WTC11 (cell line): ENCODE results near the gene EHD3. TPM values are rescaled to one million over a fixed set of nuclear protein-coding genes. Genes with fewer than 3 reads are reported as not detected.

ENCODE experiments used
- ATAC-seq: fragments of 200-7000 bp; cut with Tn5 transposase; 2 replicates; pipeline ENCODE4 v1.10.0; 2021; ENCODE audit warnings: mild to moderate bottlenecking, moderate library complexity
- CTCF ChIA-PET: fragments of 300-600 bp; sonication (Branson Sonifier 250); formaldehyde crosslinking; loops from one replicate; lab custom pipeline; 2021; ENCODE audit warnings: antibody characterized with exemption; lab: Charles Lee
- POLR2A ChIA-PET: fragments of 350-600 bp; sonication (Branson Sonifier 250); formaldehyde crosslinking; loops from one replicate; lab custom pipeline; 2021; ENCODE audit warnings: antibody characterized with exemption; lab: Charles Lee
- DNase-seq: peaks from one replicate; pipeline ENCODE4 v3.0.0; 2021; ENCODE audit warnings: low spot score
- H3K27ac Mint-ChIP-seq: 2 replicates; pipeline ENCODE4 v1.8.0; 2021; ENCODE audit warnings: mixed read lengths
- H3K27me3 Mint-ChIP-seq: 2 replicates; pipeline ENCODE4 v1.8.0; 2021; ENCODE audit warnings: low read depth, mild to moderate bottlenecking, moderate library complexity, mixed read lengths
- H3K36me3 Mint-ChIP-seq: 2 replicates; pipeline ENCODE4 v1.8.0; 2021; ENCODE audit warnings: mixed read lengths
- H3K4me1 Mint-ChIP-seq: 2 replicates; pipeline ENCODE4 v1.8.0; 2022; ENCODE audit warnings: mixed read lengths
- H3K4me3 Mint-ChIP-seq: 2 replicates; pipeline ENCODE4 v1.8.0; 2021; ENCODE audit warnings: mild to moderate bottlenecking, moderate library complexity, mixed read lengths
- H3K9me3 Mint-ChIP-seq: 2 replicates; pipeline ENCODE4 v1.8.0; 2021; ENCODE audit warnings: mixed read lengths
- ATF1 ChIP-seq: sonication (generic); formaldehyde crosslinking; IDR thresholded peaks from 2 replicates; pipeline ENCODE4 v1.8.1; 2023; ENCODE audit warnings: mild to moderate bottlenecking, moderate library complexity, missing genetic modification reagents
- CDX4 ChIP-seq: fragments of 250-450 bp; sonication (Bioruptor Pico); IDR thresholded peaks from 2 replicates; pipeline ENCODE4 v1.9.0; 2021; ENCODE audit warnings: moderate library complexity, mild to moderate bottlenecking, inconsistent platforms, borderline replicate concordance
- CREM ChIP-seq: sonication (generic); formaldehyde crosslinking; IDR thresholded peaks from 2 replicates; pipeline ENCODE4 v1.8.1; 2022; ENCODE audit warnings: mild to moderate bottlenecking, missing genetic modification reagents, moderate library complexity
- ELF4 ChIP-seq: sonication (generic); formaldehyde crosslinking; IDR thresholded peaks from 2 replicates; pipeline ENCODE4 v1.8.1; 2022; ENCODE audit warnings: low read depth, mild to moderate bottlenecking, moderate library complexity, missing genetic modification reagents
- FOXP4 ChIP-seq: sonication (generic); formaldehyde crosslinking; IDR thresholded peaks from 2 replicates; pipeline ENCODE4 v1.8.0; 2022; ENCODE audit warnings: mild to moderate bottlenecking, missing genetic modification reagents
- GRHL2 ChIP-seq: fragments of 250-450 bp; sonication (Bioruptor Pico); IDR thresholded peaks from 2 replicates; pipeline ENCODE4 v1.8.0; 2022; ENCODE audit warnings: mild to moderate bottlenecking, moderate library complexity; ENCODE audit not compliant: insufficient replicate concordance, severe bottlenecking
- HMGA2 ChIP-seq: fragments of 250-450 bp; sonication (Bioruptor Pico); IDR thresholded peaks from 2 replicates; pipeline ENCODE4 v1.4.0; 2021; ENCODE audit warnings: mild to moderate bottlenecking, moderate library complexity
- MYBL2 ChIP-seq: sonication (generic); formaldehyde crosslinking; IDR thresholded peaks from 2 replicates; pipeline ENCODE4 v1.8.1; 2023; ENCODE audit warnings: mild to moderate bottlenecking, moderate library complexity, missing genetic modification reagents
- NR1H2 ChIP-seq: sonication (generic); formaldehyde crosslinking; IDR thresholded peaks from 2 replicates; pipeline ENCODE4 v1.9.0; 2021; ENCODE audit warnings: mild to moderate bottlenecking, moderate library complexity, missing genetic modification reagents
- SMAD4 ChIP-seq: sonication (generic); formaldehyde crosslinking; IDR thresholded peaks from 2 replicates; pipeline ENCODE4 v1.8.0; 2022; ENCODE audit warnings: mild to moderate bottlenecking, missing genetic modification reagents
- ZMAT4 ChIP-seq: fragments of 250-450 bp; sonication (Bioruptor Pico); IDR thresholded peaks from 2 replicates; pipeline ENCODE4 v1.9.0; 2021; ENCODE audit warnings: mild to moderate bottlenecking
- ZNF281 ChIP-seq: sonication (generic); formaldehyde crosslinking; IDR thresholded peaks from 2 replicates; pipeline ENCODE4 v1.8.0; 2023; ENCODE audit warnings: mild to moderate bottlenecking, missing genetic modification reagents
- ZNF317 ChIP-seq: sonication (generic); formaldehyde crosslinking; IDR thresholded peaks from 2 replicates; pipeline ENCODE4 v1.8.1; 2023; ENCODE audit warnings: low read depth, mild to moderate bottlenecking, moderate library complexity, missing genetic modification reagents, borderline replicate concordance
- ZNF425 ChIP-seq: fragments of 250-450 bp; sonication (Bioruptor Pico); conservative IDR thresholded peaks from 2 replicates; pipeline ENCODE4 v1.9.0; 2021; ENCODE audit warnings: mild to moderate bottlenecking
- ZNF532 ChIP-seq: fragments of 250-450 bp; sonication (Bioruptor Pico); IDR thresholded peaks from 2 replicates; pipeline ENCODE4 v1.9.0; 2021; ENCODE audit warnings: mild to moderate bottlenecking, borderline replicate concordance
- ZSCAN18 ChIP-seq: fragments of 250-450 bp; sonication (Bioruptor Pico); IDR thresholded peaks from 2 replicates; pipeline ENCODE4 v2.1.2; 2022; ENCODE audit warnings: mild to moderate bottlenecking, moderate library complexity
- total RNA-seq: library from RNA; stranded (reverse); gene quantifications from 3 replicates; pipeline ENCODE4 v1.2.3, GENCODE V29; 2021
- TF ChIP-seq, protein P1 (sequence below): sonication (generic); formaldehyde crosslinking; IDR thresholded peaks from 2 replicates; pipeline ENCODE4 v1.8.1; 2022; ENCODE audit warnings: low read depth, mild to moderate bottlenecking, moderate library complexity, missing genetic modification reagents, borderline replicate concordance
- TF ChIP-seq, protein P2 (sequence below): sonication (generic); formaldehyde crosslinking; IDR thresholded peaks from 2 replicates; pipeline ENCODE4 v1.8.1; 2022; ENCODE audit warnings: missing genetic modification reagents, borderline replicate concordance

EHD3 gene
- total RNA-seq, 1 experiment from 2014 or later, result 10.0 TPM

- no peak for TF ChIP-seq SMAD4 (CRISPR knock-in tag)
Observed at GRCh38 chr2:31187166-31187565, 46.8 kb upstream of the EHD3 start (continued).

- peak; percentile 41; the same call in 1 of the 2 replicates for ATAC-seq
- Mint-ChIP-seq H3K27ac (no peak overlapping the region), H3K4me3 (no peak overlapping the region), H3K36me3 (no peaks in the 10 kb centered on the region), H3K27me3 (peaks cover 20% of the 10 kb centered on the region), H3K4me1 (peaks cover 9% of the 10 kb centered on the region), H3K9me3 (peaks cover 4% of the 10 kb centered on the region)
- DNase-seq, result no peak
- CTCF ChIA-PET, result interaction anchor here (0.8 to 1.2 kb wide), 3 partner anchors 18 to 477 kb away, joined by 3 to 8 read pairs (median 4); partner anchors contain the start of gene EHD3
- POLR2A ChIA-PET, result no interaction called here
- TF ChIP-seq, protein P1, sequence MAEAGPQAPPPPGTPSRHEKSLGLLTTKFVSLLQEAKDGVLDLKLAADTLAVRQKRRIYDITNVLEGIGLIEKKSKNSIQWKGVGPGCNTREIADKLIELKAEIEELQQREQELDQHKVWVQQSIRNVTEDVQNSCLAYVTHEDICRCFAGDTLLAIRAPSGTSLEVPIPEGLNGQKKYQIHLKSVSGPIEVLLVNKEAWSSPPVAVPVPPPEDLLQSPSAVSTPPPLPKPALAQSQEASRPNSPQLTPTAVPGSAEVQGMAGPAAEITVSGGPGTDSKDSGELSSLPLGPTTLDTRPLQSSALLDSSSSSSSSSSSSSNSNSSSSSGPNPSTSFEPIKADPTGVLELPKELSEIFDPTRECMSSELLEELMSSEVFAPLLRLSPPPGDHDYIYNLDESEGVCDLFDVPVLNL (CRISPR knock-in tag), result no peak
- TF ChIP-seq ZNF281 (CRISPR knock-in tag) (no peak), GRHL2 (CRISPR knock-in tag) (no peak), ZSCAN18 (CRISPR knock-in tag) (no peak), CDX4 (CRISPR knock-in tag) (no peak), ELF4 (no peak), ZNF532 (no peak), ATF1 (CRISPR knock-in tag) (no peak), SMAD4 (CRISPR knock-in tag) (no peak), HMGA2 (no peak), ZNF425 (CRISPR knock-in tag) (no peak), MYBL2 (CRISPR knock-in tag) (no peak), ZMAT4 (CRISPR knock-in tag) (no peak), CREM (CRISPR knock-in tag) (no peak), NR1H2 (CRISPR knock-in tag) (no peak), ZNF317 (CRISPR knock-in tag) (no peak), FOXP4 (no peak)
- TF ChIP-seq, protein P2, sequence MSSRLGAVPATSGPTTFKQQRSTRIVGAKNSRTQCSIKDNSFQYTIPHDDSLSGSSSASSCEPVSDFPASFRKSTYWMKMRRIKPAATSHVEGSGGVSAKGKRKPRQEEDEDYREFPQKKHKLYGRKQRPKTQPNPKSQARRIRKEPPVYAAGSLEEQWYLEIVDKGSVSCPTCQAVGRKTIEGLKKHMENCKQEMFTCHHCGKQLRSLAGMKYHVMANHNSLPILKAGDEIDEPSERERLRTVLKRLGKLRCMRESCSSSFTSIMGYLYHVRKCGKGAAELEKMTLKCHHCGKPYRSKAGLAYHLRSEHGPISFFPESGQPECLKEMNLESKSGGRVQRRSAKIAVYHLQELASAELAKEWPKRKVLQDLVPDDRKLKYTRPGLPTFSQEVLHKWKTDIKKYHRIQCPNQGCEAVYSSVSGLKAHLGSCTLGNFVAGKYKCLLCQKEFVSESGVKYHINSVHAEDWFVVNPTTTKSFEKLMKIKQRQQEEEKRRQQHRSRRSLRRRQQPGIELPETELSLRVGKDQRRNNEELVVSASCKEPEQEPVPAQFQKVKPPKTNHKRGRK, result no peak
Observed at GRCh38 chr2:31188131-31188530, 45.8 kb upstream of the EHD3 start.
